ENCODE measurements around the gene SAC3D1. TPM values are rescaled to one million over a fixed set of nuclear protein-coding genes. Genes with fewer than 3 reads are reported as not detected.
"Not testable (repeated sequence)": the region's sequence is repeated elsewhere in the genome, so short reads cannot be mapped to it uniquely, and the experiment has no call there.

SAC3D1 gene
- total RNA-seq = 10 to 100 TPM; 18.1 to 21.6 TPM

DNA sequence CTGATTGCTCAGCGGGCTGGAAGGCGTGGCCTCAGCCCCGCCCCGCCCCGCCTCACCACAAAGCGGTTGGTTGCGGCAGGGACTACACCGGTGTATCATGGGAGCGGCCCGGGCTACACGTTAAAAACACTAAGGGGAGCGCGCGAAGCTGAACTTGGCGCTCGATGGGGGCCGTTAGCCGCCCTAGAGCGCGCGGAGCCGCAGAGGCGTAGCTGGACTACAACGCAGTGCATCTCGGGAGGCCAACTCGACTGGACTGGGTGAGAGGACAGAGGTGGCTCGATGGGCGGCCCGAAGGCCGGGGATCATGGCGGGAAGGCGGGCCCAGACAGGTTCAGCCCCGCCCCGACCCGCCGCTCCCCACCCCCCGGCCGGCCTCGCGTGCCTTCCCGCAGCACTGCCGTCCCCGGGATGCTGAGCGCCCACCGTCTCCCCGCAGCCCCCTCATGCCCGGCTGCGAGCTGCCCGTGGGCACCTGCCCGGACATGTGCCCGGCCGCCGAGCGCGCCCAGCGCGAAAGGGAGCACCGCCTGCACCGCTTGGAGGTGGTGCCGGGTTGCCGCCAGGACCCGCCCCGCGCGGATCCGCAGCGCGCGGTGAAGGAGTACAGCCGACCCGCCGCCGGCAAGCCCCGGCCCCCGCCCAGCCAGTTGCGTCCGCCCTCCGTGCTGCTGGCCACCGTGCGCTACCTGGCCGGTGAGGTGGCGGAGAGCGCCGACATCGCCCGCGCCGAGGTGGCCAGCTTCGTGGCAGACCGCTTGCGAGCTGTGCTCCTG lies at the start of gene SAC3D1:
Gene SAC3D1, plus strand, starts transcription at position 364 of the 776 bp plus-strand sequence. Its CDS starts 83 bp downstream, at position 447.
- peaks cover 0 to 5% of the 10 kb centered on the region in 2 donors for H3K36me3 Mint-ChIP-seq (ENCODE audit: insufficient read depth in 2 of 2)
- H3K9me3 Mint-ChIP-seq = no peaks in the 10 kb centered on the region
- peak; percentile 93 to 95 for ATAC-seq (replicated peaks in 1 of 2)
- H3K27ac Mint-ChIP-seq = peak within 1 kb of the TSS; percentile 85
- H3K4me1 Mint-ChIP-seq (ENCODE audit: low read depth) = peaks cover 12% of the 10 kb centered on the region
- peak; percentile 92 to 95 for DNase-seq
- H3K4me3 Mint-ChIP-seq = peak within 1 kb of the TSS; percentile 89 to 90
- no peaks in the 10 kb centered on the region for H3K27me3 Mint-ChIP-seq (ENCODE audit: low read depth)

DNA sequence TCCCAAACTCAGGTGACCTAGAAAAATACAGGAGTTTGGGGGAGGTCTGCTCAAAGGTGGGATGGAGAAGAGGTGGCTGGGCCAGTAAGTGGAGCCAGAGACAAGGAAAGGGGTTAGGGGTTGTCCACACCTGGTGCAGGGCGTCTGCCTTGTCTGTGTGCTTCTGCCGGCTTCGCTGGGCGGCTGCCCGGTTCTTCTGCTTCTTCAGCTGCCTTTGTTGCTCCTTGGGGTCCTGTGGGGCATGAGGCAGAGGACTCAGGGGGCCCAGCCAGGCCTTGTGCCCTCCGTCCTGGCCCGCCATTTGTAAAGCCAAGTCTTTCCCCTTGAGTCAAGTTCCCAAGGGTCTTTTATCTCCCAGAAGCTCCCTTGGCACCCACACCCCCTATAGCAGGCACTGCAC lies 46.7 kb upstream of the SAC3D1 start:
- ATAC-seq (replicated peaks in 1 of 2) (no peak), DNase-seq (no peak)
- Mint-ChIP-seq H3K4me3 (no peak overlapping the region), H3K27ac (no peak overlapping the region), H3K9me3 (no peaks in the 10 kb centered on the region), H3K27me3 (ENCODE audit: low read depth) (peaks cover 15% of the 10 kb centered on the region), H3K36me3 (ENCODE audit: insufficient read depth in 2 of 2) (no peaks in the 10 kb centered on the region), H3K4me1 (ENCODE audit: low read depth) (peaks cover 22% of the 10 kb centered on the region)

DNA sequence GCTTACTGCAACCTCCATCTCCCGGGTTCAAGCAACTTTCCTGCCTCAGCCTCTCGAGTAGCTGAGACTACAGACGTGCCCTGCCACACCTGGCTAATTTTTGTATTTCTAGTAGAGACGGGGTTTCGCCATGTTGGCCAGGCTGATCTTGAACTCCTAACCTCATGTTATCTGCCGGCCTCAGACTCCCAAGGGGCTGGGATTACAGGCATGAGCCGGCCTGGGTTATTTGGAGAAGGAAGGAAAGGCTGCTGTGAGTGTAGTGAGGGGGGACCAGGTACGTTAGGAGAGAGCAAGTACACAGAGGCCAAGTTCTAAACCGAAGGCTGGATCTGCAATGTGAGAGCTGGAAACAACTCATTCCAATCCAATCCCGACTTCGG lies 44.7 kb upstream of the SAC3D1 start:
- Mint-ChIP-seq H3K9me3 (no peaks in the 10 kb centered on the region), H3K4me3 (no peak overlapping the region), H3K36me3 (ENCODE audit: insufficient read depth in 2 of 2) (no peaks in the 10 kb centered on the region), H3K27me3 (ENCODE audit: low read depth) (peaks cover 15% of the 10 kb centered on the region), H3K4me1 (ENCODE audit: low read depth) (peaks cover 16% of the 10 kb centered on the region), H3K27ac (no peak overlapping the region)
- no peak for ATAC-seq (replicated peaks in 1 of 2)
- no peak for DNase-seq

DNA sequence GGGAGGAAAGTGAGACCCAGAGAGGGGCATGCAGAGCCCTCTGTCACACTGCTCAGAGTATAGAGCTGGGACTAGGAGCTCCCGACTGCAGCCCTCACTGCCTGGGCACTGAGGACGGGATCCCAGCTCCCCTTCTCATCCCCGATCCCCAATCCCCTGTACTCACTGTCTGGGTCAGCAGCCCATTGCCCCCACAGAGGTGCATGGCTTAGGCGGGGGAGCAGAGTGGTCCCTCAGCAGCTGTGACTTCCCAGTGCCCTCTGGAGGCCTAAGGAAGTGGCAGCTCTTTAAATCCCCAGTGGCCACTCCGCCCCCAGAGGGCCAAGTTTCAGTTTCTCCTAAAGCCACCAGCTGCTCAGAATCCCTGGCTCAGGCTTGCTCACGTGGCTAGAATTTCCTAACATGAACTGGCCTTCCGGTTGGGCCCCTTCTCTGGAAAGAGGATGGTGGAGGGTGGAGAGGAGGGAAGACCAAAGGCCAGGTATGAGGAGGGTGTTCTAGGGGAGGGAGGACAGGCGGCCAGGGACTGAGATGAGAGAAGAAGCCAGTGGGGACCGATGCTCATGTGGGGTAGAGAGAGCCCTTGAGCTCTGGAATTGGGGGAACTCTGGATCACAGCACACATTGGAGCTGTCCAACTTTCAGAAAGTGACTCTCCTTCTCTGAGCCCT lies 44.2 kb upstream of the SAC3D1 start, which contains the start of gene BATF2:
Gene BATF2, minus strand, starts transcription at position 262 of the 671 bp plus-strand sequence. Its CDS starts 57 bp downstream, at position 205.
- H3K27ac Mint-ChIP-seq = no peak within 1 kb of the TSS
- peaks cover 16% of the 10 kb centered on the region for H3K4me1 Mint-ChIP-seq (ENCODE audit: low read depth)
- H3K9me3 Mint-ChIP-seq = no peaks in the 10 kb centered on the region
- peaks cover 15% of the 10 kb centered on the region for H3K27me3 Mint-ChIP-seq (ENCODE audit: low read depth)
- peak within 1 kb of the TSS in 1 of 2 donors; percentile 15 for H3K4me3 Mint-ChIP-seq
- DNase-seq (peak in 1 of 2 donors; percentile 10), ATAC-seq (replicated peaks in 1 of 2) (peak; percentile 40 to 58)
- H3K36me3 Mint-ChIP-seq (ENCODE audit: insufficient read depth in 2 of 2) = no peaks in the 10 kb centered on the region

DNA sequence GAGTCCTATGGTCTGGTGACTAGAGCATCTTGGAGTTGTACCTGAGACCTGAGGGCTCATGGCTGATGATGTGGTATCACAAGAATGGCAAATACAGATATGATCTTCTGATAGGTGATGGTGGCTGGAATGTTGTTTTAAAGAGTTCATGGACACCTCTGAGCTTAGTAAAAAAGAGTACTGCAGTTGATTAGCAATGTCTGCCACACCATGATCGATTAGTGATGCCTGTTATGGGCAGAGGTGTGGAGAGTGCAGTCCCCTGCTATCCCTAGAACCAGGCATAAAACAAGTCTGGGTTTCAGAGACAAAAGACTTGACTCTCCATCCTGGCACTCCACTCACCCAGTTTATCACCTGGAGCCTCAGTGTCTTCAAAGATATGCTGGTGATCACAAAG lies 42.9 kb upstream of the SAC3D1 start:
- no peaks in the 10 kb centered on the region for H3K36me3 Mint-ChIP-seq (ENCODE audit: insufficient read depth in 2 of 2)
- peaks cover 10% of the 10 kb centered on the region for H3K27me3 Mint-ChIP-seq (ENCODE audit: low read depth)
- H3K4me3 Mint-ChIP-seq = peak overlapping the region; percentile 29 to 80
- peak overlapping the region; percentile 83 for H3K27ac Mint-ChIP-seq
- peak; percentile 10 to 16 for DNase-seq
- no peaks in the 10 kb centered on the region for H3K9me3 Mint-ChIP-seq
- peak; percentile 41 to 59 for ATAC-seq (replicated peaks in 1 of 2)
- H3K4me1 Mint-ChIP-seq (ENCODE audit: low read depth) = peaks cover 16% of the 10 kb centered on the region

DNA sequence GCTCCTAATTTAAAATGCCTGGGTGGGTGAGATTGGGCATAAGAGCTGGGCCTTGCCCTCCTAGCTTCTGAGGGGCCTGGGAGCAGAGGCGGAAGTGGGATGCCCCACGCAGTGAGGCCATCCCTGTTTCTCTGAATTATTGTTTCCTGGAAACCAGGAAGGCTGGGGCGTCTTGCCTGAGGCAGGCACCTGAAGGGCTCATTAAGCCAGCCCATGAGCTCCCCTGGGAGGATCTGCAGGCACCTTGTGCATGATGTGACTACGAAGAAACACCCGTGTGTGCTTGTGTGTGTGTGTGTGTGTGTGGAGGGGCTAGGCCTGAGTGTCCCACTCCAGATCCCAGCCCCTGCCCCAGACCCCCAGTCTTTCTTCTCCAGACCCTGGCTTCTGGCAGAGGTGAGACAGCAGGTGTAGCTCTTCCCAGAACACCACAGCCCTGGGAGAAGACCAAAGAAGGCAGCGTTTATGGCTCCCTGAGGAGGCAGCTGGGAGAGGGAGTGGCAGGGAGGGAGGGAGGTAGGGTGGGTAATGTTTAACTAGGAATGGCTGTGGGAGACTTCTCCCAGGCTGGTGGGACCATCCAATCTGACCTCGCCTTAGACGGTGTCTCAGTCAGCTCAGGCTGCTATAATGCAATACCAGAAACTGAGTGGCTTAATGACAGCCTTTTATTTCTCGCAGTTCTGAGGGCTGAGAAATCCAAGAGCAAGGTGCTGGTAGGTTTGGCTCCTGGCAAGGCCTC lies 42.1 kb upstream of the SAC3D1 start:
- Mint-ChIP-seq H3K36me3 (ENCODE audit: insufficient read depth in 2 of 2) (no peaks in the 10 kb centered on the region), H3K4me1 (ENCODE audit: low read depth) (peaks cover 16% of the 10 kb centered on the region), H3K27ac (peak overlapping the region; percentile 83), H3K27me3 (ENCODE audit: low read depth) (peaks cover 10% of the 10 kb centered on the region), H3K9me3 (no peaks in the 10 kb centered on the region), H3K4me3 (peak overlapping the region; percentile 29 to 80)
- ATAC-seq (replicated peaks in 1 of 2) (peak in 1 of 2 donors; percentile 57), DNase-seq (no peak)

DNA sequence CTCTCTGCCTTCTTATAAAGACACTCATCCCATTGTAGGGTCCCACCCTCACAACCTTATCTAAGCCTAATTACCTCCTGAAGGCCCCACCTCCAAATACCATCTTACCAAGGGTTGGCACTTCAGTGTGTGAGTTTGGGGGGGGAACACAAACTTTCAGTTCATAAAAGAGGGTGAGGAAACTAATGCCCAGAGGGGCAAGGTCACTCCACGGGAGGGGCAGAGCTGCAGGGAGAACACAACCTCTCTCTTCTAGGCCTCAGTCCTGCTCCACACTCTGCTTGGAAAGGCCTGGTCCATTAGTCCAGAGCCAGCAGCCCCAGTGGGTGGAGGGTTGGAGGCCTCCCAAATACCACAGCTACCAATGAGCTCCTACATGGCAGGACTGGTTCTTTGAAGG lies 41.5 kb upstream of the SAC3D1 start:
- no peaks in the 10 kb centered on the region for H3K9me3 Mint-ChIP-seq
- no peak overlapping the region for H3K27ac Mint-ChIP-seq
- H3K27me3 Mint-ChIP-seq (ENCODE audit: low read depth) = peaks cover 10% of the 10 kb centered on the region
- peaks cover 16% of the 10 kb centered on the region for H3K4me1 Mint-ChIP-seq (ENCODE audit: low read depth)
- DNase-seq = no peak
- H3K4me3 Mint-ChIP-seq = no peak overlapping the region
- H3K36me3 Mint-ChIP-seq (ENCODE audit: insufficient read depth in 2 of 2) = no peaks in the 10 kb centered on the region
- ATAC-seq (replicated peaks in 1 of 2) = no peak

DNA sequence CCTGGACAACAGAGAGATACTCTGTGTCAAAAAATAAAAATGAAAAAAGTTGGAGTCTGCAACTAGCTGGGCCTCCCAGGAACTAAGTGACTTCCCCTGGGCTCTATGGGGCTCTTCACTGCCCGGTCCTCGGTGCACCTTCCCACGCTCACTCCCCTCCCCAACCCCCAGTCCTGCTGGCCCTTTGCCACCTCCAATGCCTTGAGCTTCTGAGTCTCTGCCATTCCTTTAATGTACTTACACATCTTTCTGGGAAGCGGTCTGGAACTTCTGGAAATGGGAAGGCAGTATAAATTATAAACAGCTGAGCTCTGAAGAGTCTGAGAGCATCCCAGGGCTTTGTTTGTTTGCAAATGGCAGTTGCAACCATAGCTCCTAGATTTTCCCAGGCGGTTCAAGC lies 38.3 kb upstream of the SAC3D1 start:
- Mint-ChIP-seq H3K27me3 (ENCODE audit: low read depth) (no peaks in the 10 kb centered on the region), H3K27ac (no peak overlapping the region), H3K4me1 (ENCODE audit: low read depth) (peaks cover 10% of the 10 kb centered on the region), H3K4me3 (no peak overlapping the region), H3K36me3 (ENCODE audit: insufficient read depth in 2 of 2) (no peaks in the 10 kb centered on the region), H3K9me3 (no peaks in the 10 kb centered on the region)
- ATAC-seq (replicated peaks in 1 of 2) = no peak
- DNase-seq = no peak

DNA sequence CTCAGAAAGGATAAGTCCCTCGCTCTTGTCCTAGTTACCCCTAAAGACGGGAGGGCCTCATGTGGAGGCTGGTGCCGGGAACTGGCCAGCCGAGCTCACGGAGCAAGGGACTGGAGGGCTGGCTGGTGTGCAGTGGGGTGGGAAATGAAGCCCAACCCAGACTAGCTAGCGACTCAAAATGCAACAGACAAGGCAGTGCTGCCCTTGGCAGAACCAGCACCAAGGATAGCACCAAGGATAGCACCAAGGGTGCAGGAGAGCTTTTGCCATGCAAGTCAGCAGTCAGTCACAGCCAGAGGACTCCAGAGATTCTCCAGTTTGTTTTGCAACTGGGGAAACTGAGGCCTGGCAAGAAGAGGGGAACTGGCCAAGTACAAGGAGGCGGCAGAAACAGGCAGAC lies 37.7 kb upstream of the SAC3D1 start:
- H3K4me1 Mint-ChIP-seq (ENCODE audit: low read depth) = peaks cover 8% of the 10 kb centered on the region
- no peak for DNase-seq
- H3K27ac Mint-ChIP-seq = no peak overlapping the region
- ATAC-seq (replicated peaks in 1 of 2) = no peak
- H3K36me3 Mint-ChIP-seq (ENCODE audit: insufficient read depth in 2 of 2) = no peaks in the 10 kb centered on the region
- H3K27me3 Mint-ChIP-seq (ENCODE audit: low read depth) = no peaks in the 10 kb centered on the region
- no peak overlapping the region for H3K4me3 Mint-ChIP-seq
- no peaks in the 10 kb centered on the region for H3K9me3 Mint-ChIP-seq

DNA sequence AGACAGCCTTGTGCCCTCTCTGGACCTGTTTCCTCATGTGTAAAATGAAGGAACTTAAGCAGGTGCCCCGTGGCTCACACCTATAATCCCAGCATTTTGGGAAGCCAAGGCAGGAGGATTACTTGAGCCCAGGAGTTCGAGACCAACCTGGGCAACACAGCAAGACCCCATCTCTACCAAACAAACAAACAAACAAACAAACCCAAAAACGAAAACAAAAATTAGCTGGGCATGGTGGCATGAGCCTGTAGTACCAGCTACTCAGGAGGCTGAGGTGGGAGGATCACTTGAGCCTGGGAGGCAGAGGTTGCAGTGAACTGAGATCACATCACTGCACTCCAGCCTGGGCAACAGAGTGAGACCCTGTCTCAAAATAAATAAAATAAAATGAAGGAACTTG lies 37.0 kb upstream of the SAC3D1 start:
- not testable (repeated sequence) for H3K4me3 Mint-ChIP-seq; H3K27me3 Mint-ChIP-seq (ENCODE audit: low read depth); H3K4me1 Mint-ChIP-seq (ENCODE audit: low read depth); ATAC-seq (replicated peaks in 1 of 2); H3K27ac Mint-ChIP-seq; DNase-seq; H3K9me3 Mint-ChIP-seq; H3K36me3 Mint-ChIP-seq (ENCODE audit: insufficient read depth in 2 of 2)

DNA sequence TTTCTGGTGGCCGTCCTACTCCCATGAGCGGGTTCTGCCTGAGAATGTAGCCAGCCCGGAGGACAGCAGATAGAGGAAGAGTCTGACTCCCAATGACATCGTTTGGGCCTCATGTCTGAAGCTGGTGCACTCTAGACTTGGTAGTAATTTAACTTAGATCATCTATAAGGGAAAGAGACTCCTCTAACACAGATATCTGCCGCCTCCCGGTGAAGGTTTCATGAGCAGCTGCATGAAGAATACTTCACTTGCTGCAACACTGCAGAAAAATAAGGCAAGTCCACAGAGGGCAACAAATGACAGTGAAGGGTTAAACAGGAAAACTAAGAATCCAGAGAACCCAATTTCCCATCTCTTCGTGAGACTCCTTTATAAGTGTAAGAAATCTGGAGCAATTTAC lies 33.0 kb upstream of the SAC3D1 start:
- no peak overlapping the region for H3K4me3 Mint-ChIP-seq
- DNase-seq (no peak), ATAC-seq (replicated peaks in 1 of 2) (no peak)
- H3K4me1 Mint-ChIP-seq (ENCODE audit: low read depth) = peaks cover 3% of the 10 kb centered on the region
- H3K36me3 Mint-ChIP-seq (ENCODE audit: insufficient read depth in 2 of 2) = no peaks in the 10 kb centered on the region
- no peak overlapping the region for H3K27ac Mint-ChIP-seq
- no peaks in the 10 kb centered on the region for H3K27me3 Mint-ChIP-seq (ENCODE audit: low read depth)
- no peaks in the 10 kb centered on the region for H3K9me3 Mint-ChIP-seq

DNA sequence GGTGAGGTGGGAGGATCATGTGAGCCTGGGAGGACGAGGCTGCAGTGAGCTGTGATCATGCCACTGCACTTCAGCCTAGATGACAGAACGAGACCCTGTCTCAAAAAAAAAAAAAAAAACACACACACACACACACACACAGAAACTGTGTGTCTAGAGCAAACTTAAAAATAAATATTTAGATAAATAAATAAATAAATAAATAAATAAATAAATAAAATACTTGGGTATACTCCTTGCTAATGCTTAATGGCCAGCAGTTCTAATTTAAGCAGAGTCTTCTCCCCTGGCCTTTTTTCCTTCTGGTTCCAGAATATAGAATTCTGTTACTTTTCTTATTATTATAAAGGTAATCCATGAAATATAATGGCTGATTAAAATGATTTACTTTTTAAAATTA lies 32.1 kb upstream of the SAC3D1 start:
- Mint-ChIP-seq H3K27me3 (ENCODE audit: low read depth) (no peaks in the 10 kb centered on the region), H3K9me3 (no peaks in the 10 kb centered on the region), H3K4me1 (ENCODE audit: low read depth) (peaks cover 9% of the 10 kb centered on the region), H3K36me3 (ENCODE audit: insufficient read depth in 2 of 2) (no peaks in the 10 kb centered on the region), H3K27ac (no peak overlapping the region), H3K4me3 (no peak overlapping the region)
- DNase-seq (no peak), ATAC-seq (replicated peaks in 1 of 2) (no peak)

All from activated T-cell treated with anti-CD3 and anti-CD28 coated beads, Interleukin-2, amount 50 U/mL, for 72 hours (primary cell).